B cell (primary cell): Measurements from ENCODE around the gene HPX.

ENCODE experiments used
- CTCF ChIP-seq: fragments of 200-600 bp; IDR thresholded peaks from one replicate; pipeline ENCODE4 v1.8.0; 2022; ENCODE audit warnings: antibody characterized with exemption, mild to moderate bottlenecking
- EZH2 ChIP-seq: IDR thresholded peaks from 2 replicates; pipeline ENCODE4 v1.6.1; 2012; ENCODE audit warnings: borderline replicate concordance, low read depth, mild to moderate bottlenecking, moderate library complexity, low read length; ENCODE audit not compliant: insufficient read depth, poor library complexity, severe bottlenecking

GRCh38 chr11:6405846-6406245 lies 34.9 kb downstream of the HPX start:
- no peak for TF ChIP-seq CTCF
- TF ChIP-seq EZH2, result no peak
